GM10266 (cell line): ENCODE measurements around the gene EBPL.
"Not testable (repeated sequence)": the region's sequence is repeated elsewhere in the genome, so short reads cannot be mapped to it uniquely, and the experiment has no call there.

Source experiments
- DNase-seq: peaks from one replicate; pipeline ENCODE4 v3.0.0; 2012; ENCODE audit errors: extremely low spot score
- CTCF ChIP-seq: IDR thresholded peaks from 2 replicates; pipeline ENCODE4 v1.5.1; 2012; ENCODE audit warnings: mild to moderate bottlenecking, low read depth; ENCODE audit not compliant: control insufficient read depth, insufficient read depth; ENCODE audit errors: missing control alignments

Gene EBPL

GRCh38 chr13:49714757-49715156 is 23.5 kb upstream of the EBPL start:
- no peak for DNase-seq
- no peak for TF ChIP-seq CTCF

DNA sequence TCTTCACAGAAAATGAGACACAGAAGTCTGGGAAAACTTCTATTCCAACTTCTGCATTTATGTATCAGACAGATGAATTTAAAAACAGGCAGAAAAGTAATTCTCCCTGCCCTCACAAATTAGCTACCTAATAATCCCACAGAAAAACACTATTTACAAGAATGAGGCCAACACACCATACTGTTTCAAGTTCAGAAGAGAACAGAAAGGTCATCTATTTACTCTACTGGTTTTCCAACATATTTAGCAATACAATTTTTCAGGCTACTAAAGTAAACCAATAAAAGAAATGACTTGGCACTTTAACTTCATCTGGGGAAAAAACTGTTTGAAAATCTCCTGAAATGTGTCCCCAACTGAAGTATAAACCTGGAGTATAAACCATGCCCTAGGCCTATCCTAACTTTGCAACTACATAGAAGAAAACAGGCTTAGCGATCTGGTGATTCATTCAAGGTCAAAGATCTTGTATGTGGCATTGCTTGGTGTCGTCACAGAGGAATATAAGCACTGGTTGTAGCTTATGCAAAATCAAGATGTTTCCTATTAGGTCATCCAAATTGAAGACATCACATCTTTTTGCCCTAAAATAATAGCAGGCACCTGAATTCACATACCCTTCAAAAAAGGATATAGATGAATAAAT is 20.1 kb upstream of the EBPL start:
- TF ChIP-seq CTCF = no peak
- DNase-seq = no peak

GRCh38 chr13:49704264-49704663 is 13.0 kb upstream of the EBPL start:
- DNase-seq = not testable (repeated sequence)

- DNase-seq = no peak
- TF ChIP-seq CTCF = no peak
These were observed 10.2 kb upstream of the EBPL start for GRCh38 chr13:49701491-49701890.

- DNase-seq = no peak
- TF ChIP-seq CTCF = no peak
These were observed 6.2 kb upstream of the EBPL start for GRCh38 chr13:49697468-49697867.

DNA sequence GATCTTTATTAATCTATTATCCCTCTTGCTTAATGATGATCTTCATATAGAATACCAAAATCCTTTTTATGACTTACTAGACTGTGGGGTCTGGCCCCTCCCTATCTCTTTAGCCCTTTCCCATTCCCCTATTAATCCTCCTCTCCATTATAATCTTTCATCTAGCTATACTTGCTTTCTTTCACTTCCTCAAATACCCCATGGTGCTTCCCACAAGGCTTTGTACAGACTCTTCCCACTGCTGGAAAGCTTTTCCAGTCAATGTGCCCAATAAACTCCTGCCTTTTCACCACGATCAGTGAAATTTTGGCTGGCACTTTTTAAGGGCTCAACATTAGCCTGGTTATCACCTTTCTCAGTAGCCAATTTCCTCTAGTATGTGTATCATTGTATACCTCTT is 3.2 kb upstream of the EBPL start:
- no peak for DNase-seq
- TF ChIP-seq CTCF = no peak

GRCh38 chr13:49693877-49694276 is 2.6 kb upstream of the EBPL start:
- TF ChIP-seq CTCF = no peak
- DNase-seq = no peak

GRCh38 chr13:49693191-49693733 is 2.0 kb upstream of the EBPL start:
- no peak for TF ChIP-seq CTCF
- no peak for DNase-seq
